HEK293T (cell line): ENCODE data around the gene PIP5K1B.

ENCODE experiments used
- BHLHE40 ChIP-seq: fragments of 450-650 bp; IDR thresholded peaks from 2 replicates; pipeline ENCODE4 v1.6.1; 2016; ENCODE audit warnings: mild to moderate bottlenecking, moderate library complexity, borderline replicate concordance
- ELF4 ChIP-seq: fragments of 450-650 bp; IDR thresholded peaks from 2 replicates; pipeline ENCODE4 v1.6.1; 2017; ENCODE audit warnings: antibody characterized with exemption
- FOXA1 ChIP-seq: fragments of 450-650 bp; IDR thresholded peaks from 2 replicates; pipeline ENCODE4 v1.6.1; 2016; ENCODE audit warnings: mild to moderate bottlenecking
- FOXK2 ChIP-seq: fragments of 450-650 bp; IDR thresholded peaks from 2 replicates; pipeline ENCODE4 v1.6.1; 2016; ENCODE audit warnings: mild to moderate bottlenecking
- FOXM1 ChIP-seq: fragments of 450-650 bp; IDR thresholded peaks from 2 replicates; pipeline ENCODE4 v1.6.1; 2017; ENCODE audit warnings: mild to moderate bottlenecking, borderline replicate concordance
- HDGF ChIP-seq: fragments of 450-650 bp; IDR thresholded peaks from 2 replicates; pipeline ENCODE4 v1.6.1; 2017; ENCODE audit warnings: antibody characterized with exemption, borderline replicate concordance
- L3MBTL2 ChIP-seq: fragments of 450-650 bp; conservative IDR thresholded peaks from 2 replicates; pipeline ENCODE4 v1.6.1; 2016; ENCODE audit warnings: mild to moderate bottlenecking
- NFRKB ChIP-seq: fragments of 450-650 bp; IDR thresholded peaks from 2 replicates; pipeline ENCODE4 v1.6.1; 2016; ENCODE audit warnings: mild to moderate bottlenecking, moderate library complexity
- SP1 ChIP-seq: fragments of 450-650 bp; IDR thresholded peaks from 2 replicates; pipeline ENCODE4 v1.6.1; 2017
- SUZ12 ChIP-seq: fragments of 450-650 bp; IDR thresholded peaks from 2 replicates; pipeline ENCODE4 v1.6.1; 2016; ENCODE audit warnings: mild to moderate bottlenecking
- TARDBP ChIP-seq: fragments of 450-650 bp; IDR thresholded peaks from 2 replicates; pipeline ENCODE4 v1.6.1; 2016
- ZNF384 ChIP-seq: fragments of 450-650 bp; IDR thresholded peaks from 2 replicates; pipeline ENCODE4 v1.6.1; 2016
- TF ChIP-seq, protein P1 (sequence below): fragments of 450-650 bp; IDR thresholded peaks from 2 replicates; pipeline ENCODE4 v1.6.1; 2016

DNA sequence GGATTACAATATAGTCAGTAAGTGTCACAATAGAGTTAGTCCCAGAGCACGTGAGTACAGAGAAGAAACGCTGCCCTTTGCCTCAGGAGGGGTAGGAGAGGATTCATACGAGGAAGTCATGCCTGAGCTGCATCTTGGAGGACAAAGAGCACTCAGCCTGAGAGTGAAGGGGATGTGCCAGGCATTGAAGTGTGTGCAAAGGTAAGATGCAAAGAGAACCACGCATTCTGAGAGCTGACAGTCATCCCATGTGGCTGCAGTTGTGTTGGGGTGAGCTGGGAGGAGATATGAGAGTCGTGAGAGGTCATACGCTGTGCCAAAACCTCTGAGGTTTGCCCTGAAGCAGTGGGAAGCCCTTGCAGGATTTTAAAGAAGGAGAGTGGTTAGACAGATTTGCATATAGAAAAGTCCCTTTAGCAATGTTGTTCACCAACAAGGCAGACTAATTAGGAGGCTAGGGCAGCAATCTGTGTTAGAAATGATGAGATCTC lies 97.5 kb downstream of the PIP5K1B start:
- TF ChIP-seq SP1 (no peak), ZNF384 (no peak), SUZ12 (no peak), FOXA1 (no peak), BHLHE40 (no peak), FOXM1 (no peak), FOXK2 (no peak), ELF4 (no peak), TARDBP (no peak), L3MBTL2 (no peak), HDGF (no peak), NFRKB (no peak)
- TF ChIP-seq, protein P1, sequence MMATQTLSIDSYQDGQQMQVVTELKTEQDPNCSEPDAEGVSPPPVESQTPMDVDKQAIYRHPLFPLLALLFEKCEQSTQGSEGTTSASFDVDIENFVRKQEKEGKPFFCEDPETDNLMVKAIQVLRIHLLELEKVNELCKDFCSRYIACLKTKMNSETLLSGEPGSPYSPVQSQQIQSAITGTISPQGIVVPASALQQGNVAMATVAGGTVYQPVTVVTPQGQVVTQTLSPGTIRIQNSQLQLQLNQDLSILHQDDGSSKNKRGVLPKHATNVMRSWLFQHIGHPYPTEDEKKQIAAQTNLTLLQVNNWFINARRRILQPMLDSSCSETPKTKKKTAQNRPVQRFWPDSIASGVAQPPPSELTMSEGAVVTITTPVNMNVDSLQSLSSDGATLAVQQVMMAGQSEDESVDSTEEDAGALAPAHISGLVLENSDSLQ: no peak
